Activated CD4-positive, alpha-beta T cell treated with anti-CD3 and anti-CD28 coated beads for 48 hours (primary cell): ENCODE data around the gene IL3RA.
"Not testable (repeated sequence)": the region's sequence is repeated elsewhere in the genome, so short reads cannot be mapped to it uniquely, and the experiment has no call there.

Experiments
- DNase-seq: peaks from one replicate; pipeline ENCODE4 v3.0.0-alpha.2; 2020

The IL3RA gene

DNA sequence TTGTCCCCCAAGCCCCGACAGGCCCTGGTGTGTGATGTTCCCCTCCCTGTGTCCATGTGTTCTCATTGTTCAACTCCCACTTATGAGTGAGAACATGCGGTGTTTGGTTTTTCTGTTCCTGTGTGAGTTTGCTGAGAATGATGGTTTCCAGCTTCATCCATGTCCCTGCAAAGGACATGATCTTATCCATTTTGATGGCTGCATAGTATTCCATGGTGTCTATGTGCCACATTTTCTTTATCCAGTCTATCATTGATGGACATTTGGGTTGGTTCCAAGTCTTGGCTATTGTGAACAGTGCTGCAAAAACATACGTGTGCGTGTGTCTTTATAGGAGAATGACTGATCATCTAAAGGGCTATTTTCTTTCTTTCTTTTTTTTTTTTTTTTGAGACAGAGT is 4.2 kb upstream of the IL3RA start:
- DNase-seq: not testable (repeated sequence)

DNA sequence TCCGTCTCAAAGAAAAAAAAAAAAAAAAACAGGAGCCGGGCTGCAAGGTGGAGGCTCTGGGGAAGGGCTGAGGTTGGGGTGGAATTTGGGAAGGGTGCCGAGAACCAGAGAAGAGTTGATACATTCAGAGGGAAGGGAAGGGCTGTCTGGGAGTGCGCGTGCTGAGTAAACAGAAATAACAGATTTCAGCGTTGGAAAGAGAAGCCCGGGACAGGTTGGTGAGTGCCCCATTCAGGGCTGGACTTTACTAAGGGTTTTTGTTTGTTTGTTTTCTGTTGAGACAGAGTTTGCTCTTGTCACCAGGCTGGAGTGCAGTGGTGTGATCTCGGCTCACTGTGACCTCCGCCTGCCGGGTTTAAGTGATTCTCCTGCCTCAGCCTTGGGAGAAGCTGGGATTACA is 1.7 kb upstream of the IL3RA start:
- DNase-seq: no peak

DNA sequence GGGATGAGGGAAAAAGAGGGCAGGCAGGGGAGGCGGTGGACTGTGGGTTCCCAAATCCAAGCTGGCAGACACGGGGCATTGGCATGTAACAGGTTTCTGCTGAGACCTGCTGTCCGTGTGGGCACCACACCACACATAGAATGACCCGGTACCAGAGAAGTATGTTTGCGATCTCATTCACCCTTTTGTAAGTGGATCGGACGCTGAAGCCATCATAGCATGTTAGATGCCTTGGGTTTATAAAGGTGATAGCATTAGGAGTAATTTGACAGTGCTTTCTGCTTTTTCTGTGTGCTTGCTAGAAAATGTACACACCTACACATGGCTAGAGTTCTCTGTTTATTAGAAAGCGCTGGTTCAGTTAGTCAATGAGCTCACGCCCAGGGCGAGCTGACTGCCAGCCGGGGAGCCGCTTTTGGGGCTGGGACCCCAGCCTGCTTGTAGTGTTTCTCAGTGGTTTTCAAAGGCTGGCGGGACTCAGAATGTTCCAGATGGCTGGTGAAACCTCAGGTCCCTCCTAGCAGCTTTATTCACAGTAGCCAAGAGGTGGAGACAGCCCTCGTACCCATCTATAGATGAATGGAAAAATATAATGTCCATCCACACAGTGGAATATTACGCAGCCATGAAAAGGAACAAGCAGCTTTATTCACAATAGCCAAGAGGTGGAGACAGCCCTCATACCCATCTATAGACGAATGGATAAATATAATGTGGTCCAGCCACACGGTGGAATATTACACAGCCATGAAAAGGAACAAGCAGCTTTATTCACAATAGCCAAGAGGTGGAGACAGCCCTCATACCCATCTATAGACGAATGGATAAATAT is 579 bp downstream of the IL3RA start:
- DNase-seq: no peak

DNA sequence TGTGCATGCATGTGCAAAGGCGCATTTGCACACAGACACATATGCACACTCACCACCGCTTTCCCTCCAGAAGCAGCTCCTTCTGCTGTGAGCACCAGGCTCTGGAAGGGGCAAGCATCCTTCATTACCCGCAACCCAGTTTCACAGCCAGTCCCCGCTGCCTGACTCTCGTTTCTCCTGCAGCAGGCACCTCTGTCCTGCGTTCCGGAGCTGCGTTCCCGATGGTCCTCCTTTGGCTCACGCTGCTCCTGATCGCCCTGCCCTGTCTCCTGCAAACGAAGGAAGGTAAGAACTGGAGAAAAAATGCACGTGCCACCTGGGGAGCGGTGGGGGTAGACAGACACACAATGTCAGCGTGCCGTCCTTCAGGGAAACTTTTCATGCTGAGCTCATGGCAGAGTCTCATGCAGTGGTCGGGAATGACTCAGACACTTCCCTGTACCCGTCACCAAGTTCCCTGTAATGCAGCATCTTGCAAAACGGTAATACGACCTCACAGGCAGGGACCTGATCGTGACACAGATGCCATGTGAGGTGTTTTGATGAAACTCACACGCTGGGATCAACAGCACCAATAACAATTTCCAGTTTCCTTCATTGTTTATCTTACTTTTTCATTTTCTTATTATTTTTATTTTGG is 5.1 kb downstream of the IL3RA start:
- no peak for DNase-seq

DNA sequence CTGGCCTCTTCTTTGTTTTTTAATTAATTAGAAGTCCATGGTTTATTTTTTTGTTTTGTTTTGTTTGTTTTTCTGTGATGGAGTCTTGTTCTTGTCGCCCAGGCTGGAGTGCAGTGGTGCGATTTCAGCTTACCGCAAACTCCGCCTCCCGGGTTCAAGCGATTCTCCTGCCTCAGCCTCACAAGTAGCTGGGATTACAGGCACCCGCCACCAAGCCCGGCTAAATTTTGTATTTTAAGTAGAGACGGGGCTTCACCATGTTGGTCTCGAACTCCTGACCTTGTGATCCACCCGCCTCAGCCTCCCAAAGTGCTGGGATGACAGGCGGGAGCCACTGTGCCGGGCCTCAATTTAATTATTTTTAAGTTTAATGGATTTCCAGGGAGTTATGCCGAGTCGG is 13.0 kb downstream of the IL3RA start:
- DNase-seq: not testable (repeated sequence)

DNA sequence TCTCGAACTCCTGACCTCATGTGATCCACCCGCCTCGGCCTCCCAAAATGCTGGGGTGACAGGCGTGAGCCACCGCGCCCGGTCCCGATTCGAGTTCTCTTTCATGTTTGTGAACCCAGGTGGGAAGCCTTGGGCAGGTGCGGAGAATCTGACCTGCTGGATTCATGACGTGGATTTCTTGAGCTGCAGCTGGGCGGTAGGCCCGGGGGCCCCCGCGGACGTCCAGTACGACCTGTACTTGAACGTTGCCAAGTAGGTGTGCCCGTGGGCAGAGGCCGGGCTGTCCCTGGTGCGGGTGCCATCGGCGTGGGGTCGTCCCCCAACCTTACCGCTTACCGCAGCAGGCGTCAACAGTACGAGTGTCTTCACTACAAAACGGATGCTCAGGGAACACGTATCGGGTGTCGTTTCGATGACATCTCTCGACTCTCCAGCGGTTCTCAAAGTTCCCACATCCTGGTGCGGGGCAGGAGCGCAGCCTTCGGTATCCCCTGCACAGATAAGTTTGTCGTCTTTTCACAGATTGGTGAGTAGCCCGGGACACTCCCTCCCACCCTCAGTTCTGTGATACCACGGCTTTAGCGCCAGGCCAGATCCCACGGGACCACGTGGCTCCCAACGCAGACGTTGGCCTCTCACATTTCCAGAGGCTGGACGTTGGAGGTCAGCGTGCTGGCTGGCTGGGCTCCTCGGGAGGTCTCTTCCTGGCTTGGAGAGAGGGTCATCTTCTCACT is 15.6 kb downstream of the IL3RA start:
- no peak for DNase-seq

DNA sequence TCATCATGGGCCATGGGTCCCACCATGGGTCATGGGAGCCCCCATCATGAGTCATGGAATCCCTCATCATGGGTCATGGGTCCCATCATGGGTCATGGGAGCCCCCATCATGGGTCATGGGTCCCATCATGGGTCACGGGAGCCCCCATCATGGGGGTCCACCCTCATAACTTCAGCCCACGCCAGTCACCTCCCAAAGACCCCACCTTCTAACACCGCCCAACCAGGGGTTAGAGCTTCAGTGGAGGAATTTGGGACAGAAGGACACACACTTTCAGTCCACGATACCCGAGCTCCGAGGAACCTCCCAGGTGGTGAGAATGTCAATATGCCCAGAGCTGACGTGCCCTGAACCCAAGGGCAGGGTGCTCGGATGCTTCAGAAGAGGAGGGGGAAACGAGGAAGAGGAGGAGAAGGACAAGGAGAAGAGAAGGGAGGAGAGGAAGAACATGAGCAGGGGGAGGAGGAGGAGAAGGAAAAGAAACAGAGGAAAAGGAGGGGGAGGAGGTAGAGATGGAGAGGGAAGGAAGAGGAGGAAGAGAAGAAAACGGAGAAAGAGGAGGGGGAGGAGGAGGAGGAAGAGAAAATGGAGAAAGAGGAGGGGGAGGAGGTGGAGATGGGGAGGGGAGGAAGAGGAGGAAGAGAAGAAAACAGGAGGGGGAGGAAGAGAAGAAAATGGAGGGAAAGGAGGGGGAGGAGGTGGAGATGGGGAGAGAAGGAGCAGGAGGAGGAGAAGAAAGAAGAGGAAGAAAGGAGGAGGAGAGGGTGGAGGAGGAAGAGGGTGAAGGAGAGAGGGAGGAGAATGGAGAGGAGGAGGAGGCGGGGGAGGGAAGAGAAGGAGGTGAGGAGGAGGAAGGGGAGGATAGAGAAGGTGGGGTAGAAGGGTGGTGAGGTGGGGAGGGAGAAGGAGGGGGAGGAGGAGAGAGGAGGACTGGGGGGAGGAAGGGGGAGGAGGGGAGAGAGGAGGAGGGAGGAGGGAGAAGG is 17.7 kb downstream of the IL3RA start:
- no peak for DNase-seq

DNA sequence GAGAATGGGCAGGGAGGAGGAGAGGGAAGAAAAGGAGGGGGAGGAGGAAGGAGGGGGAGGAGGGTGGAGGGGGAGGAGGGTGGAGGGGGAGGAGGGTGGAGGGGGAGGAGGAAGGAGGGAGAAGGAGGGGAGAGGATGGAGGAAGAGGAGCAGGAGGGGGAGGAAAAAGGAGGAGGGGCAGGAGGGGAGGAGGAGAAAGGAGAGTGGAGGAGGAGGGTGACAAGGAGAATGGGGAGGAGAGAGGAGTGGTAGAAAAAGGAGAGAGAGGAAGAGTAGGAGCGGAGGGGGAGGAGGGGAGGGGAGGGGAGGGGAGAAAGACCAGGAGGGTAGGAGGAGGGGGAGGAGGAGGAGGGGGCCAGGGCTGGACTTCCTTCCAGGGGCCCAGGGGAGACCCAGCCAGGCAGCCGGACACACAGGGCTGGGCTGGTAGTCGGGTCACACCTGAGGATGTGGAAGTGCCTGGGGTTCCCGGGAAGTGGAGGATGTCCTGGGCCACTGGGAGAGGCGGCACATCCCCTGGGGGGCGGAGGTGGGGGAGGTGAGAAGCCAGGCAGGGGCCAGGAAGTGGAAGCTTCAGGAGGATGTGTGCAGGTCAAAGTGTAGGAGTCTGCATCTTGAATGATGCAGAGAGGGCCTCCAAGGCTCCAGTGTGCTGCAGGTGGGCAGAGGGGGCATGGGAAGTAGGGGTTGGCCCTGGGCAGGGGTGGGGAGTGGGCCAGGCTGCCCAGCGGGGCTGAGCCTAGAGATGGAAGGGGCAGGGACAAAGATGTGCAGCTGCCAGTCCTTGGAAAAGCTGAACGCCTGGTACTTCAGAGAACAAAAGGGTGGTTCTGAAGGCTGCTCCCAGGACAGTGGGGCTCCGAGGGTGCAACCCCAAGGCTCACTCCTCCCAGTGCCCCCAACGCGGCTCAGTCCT is 18.8 kb downstream of the IL3RA start:
- DNase-seq: no peak

DNA sequence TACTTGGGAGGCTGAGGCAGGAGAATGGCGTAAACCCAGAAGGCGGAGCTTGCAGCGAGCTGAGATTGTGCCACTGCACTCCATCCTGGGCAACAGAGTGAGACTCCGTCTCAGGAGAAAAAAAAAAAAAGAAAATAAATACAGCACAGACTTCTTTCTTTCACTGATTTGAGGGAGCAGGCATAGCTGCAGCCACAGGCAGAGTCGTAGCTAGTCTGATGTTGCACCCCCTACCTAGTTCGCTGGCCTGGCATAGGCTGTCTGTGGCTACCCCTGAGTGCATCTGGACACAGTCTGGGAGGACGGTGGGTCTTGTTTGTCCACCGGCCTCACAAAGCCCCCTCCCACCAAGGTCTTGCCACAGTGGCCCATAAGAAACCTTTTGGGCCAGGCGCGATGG is 21.4 kb downstream of the IL3RA start:
- no peak for DNase-seq

DNA sequence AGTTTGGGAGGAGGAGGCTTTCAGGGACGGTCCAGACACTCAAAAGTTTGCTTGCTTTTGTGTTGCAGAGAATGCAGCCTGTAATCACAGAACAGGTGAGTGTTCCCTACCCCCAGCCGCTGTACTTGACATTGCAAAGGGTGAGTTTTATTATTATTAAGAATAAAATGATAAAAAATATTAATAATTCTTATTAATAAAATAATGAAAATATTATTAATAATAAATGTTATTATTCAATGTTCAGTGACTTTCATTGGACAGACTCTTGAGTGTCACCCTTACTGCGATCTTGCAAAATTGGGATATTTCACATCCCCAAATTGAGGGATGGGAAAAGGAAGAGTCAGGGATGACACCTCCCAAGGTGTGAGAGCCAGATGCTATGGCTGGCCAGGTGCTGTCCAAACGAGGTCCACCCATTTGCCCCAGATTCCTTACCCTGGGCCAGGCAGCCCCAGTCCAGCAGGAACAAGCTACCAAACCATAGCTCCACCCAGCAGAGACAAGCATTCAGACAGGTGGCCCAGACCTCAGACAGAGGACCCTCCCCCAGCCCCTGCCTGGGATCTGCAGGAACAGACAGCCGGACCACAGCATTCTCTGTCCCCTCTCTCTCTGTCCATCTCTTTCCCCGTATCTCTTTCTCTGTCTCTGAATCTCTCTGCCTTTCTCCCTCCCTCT is 22.4 kb downstream of the IL3RA start:
- no peak for DNase-seq

DNA sequence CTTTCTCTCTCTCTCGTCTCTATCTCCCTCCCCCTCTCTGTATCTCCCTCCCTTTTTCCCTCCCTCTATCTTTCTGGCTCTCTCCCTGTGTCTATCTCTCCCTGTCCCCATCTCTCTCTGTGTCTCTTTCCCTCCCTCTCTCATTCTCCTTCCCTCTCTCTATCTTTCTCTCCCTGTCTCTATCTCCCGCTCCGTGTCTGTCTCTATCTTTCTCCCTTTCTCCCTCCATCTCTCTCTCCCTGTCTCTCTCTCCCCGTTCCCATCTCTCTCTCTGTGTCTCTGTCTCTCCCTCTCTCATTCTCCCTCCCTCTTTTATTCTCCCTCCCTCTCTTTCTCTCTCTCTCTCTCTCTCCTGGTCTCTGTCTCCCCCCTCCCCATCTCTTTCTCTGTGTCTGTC is 22.9 kb downstream of the IL3RA start:
- DNase-seq: no peak

DNA sequence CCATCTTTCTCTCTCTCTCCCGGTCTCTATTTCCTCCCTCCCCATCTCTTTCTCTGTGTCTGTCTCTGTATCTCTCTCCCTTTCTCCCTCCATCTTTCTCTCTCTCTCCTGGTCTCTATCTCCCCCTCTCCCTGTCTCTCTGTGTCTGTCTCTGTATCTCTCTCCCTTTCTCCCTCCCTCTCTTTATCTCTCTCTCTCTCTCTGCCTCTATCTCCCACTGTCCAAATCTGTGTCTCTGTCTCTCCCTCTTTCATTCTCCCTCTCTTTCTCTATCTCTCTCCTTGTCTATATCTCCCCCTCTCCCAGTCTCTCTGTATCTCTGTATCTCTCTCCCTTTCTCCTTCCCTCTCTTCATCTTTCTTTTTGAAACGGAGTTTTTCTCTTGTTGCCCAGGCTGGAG is 23.6 kb downstream of the IL3RA start:
- no peak for DNase-seq

DNA sequence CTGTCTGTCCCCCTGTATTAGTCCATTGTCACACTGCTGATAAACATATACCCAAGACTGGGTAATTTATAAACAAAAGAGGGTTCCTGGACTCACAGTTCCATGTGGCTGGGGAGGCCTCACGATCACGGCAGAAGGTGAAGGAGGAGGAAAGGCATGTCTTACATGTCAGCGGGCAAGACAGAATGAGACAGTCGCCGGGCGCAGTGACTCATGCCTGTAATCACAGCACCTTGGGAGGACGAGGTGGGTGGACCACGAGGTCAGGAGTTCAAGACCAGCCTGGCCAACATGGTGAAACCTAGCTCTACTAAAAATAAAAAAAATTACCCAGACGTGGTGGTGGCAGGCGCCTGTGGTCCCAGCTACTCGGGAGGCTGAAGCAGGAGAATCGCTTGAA is 24.7 kb downstream of the IL3RA start:
- no peak for DNase-seq

DNA sequence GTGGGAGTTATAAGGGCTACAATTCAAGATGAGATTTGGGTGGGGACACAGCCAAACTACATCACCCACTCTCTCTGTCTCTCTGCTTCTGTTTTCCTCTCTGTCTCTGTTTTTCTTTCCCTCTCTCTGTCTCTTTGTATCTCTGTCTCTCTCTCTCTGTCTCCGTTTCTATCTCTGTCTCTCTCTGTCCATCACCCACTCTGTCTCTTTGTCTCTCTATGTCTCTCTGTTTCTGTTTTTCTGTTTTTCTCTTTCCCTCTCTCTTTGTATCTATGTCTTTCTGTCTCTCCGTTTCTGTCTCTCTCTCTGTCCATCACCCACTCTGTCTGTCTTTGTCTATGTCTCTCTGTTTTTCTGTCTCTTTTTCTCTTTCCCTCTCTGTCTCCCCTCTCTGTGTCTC is 25.3 kb downstream of the IL3RA start:
- no peak for DNase-seq

DNA sequence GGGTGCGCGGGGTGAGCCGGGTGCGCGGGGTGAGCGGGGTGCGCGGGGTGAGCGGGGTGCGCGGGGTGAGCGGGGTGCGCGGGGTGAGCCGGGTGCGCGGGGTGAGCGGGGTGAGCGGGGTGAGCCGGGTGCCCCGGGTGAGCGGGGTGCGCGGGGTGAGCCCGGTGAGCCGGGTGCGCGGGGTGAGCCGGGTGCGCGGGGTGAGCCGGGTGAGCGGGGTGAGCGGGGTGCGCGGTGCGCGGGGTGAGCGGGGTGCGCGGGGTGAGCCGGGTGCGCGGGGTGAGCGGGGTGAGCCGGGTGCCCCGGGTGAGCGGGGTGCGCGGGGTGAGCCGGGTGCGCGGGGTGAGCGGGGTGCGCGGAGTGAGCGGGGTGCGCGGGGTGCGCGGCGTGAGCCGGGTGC is 29.8 kb downstream of the IL3RA start:
- not testable (repeated sequence) for DNase-seq

DNA sequence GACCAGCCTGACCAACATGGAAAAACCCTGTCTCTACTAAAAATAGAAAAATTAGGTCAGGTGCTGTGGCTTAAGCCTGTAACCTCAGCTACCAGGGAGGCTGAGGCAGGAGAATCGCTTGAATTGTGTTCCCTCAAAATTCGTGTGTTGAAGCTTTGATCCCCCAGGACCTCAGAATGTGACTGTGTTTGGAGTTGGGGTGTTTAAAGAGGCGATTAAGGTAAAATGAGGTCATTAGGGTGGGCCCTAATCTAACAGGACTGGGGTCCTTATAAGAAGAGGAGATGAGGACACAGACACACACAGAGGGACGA is 31.8 kb downstream of the IL3RA start:
- no peak for DNase-seq

DNA sequence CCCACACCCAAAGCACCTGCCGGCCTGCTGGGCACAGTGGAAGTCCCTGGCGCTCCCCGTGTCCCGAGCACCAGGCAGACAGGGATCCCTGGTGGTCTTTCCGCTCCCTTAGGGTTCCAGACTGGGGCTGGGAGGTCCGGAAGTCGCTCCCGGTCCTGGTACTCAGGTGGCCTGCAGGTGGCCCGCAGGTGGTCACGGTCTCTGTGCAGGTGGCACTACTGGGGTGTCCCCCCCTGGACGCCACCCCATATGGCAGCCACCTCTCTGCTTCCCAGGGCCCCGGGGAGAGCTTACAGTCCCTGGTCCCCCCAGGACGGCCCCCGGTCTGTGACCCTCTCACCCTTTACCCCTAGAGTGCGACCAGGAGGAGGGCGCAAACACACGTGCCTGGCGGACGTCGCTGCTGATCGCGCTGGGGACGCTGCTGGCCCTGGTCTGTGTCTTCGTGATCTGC is 41.7 kb downstream of the IL3RA start:
- peak; percentile 7 for DNase-seq

DNA sequence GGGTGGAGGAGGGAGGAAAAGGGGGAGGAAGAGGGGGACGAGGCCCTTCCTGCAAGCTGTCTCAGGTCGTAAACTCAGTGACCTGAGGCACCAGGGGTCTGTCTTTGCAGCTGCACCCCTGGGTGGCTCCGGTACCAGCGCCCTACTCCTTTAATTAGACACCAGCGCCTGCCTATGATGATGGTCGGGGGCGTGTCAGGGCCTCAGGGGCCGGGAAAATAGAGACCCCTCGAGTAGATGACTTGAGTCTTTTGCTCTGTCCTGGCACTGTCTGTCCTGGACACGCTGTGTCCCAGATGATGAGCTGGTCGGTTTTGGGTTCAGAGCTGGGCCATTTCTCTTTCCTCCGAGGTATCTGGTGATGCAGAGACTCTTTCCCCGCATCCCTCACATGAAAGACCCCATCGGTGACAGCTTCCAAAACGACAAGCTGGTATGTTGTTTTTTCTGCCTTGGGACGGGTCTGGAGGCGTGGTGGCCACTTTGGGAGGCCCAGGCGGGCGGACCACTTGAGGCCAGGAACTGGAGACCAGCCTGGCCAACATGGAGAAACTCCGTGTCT is 44.2 kb downstream of the IL3RA start:
- DNase-seq: peak; percentile 30

DNA sequence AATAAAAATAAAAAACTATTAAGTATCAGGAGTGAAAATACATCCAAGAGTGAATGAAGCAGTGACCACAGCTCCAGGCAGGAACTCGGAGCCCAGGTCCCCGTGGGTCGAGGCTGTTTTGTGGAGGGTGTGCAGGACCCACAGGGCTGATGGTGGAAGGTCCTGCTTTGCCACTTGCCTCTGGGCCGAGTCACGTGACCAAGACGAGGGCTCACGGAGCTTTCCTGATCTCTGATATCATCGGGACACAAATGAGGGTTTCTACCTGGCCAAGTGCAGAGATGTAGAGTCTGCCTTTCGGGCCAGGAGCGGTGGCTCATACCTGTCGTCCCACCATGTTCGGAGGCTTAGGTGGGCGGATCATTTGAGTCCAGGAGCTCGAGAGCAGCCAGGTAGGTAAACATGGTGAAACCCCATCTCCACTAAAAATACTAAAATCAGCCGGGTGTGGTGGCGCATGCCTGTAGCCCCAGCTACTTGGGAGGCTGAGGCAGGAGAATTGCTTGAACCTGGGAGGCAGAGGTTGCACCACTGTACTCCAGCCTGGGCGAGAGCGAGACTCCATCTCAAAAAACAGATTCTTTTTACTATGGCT is 48.2 kb downstream of the IL3RA start:
- DNase-seq: no peak
